NCI-H146 treated with DMSO at 0.1 percent for 48 hours (cell line): Measurements from ENCODE around the gene EMD.

ENCODE experiments used
- DNase-seq: peaks from one replicate; lab custom pipeline; 2025; ENCODE audit not compliant: unreplicated experiment; lab: John Stamatoyannopoulos, UW

The EMD gene

GRCh38 chrX:154412468-154412867 lies 33.4 kb downstream of the EMD start:
- DNase-seq = no peak

- no peak for DNase-seq
Measured at GRCh38 chrX:154413142-154413541, 34.0 kb downstream of the EMD start.

- DNase-seq = peak; percentile 12
Measured at GRCh38 chrX:154417157-154417556, 38.1 kb downstream of the EMD start.

GRCh38 chrX:154419189-154419588 lies 40.1 kb downstream of the EMD start:
- DNase-seq = no peak

- no peak for DNase-seq
Measured at GRCh38 chrX:154419688-154420401, 40.8 kb downstream of the EMD start.

- DNase-seq = no peak
Measured at GRCh38 chrX:154420402-154420756, 41.3 kb downstream of the EMD start.

GRCh38 chrX:154426916-154427770 lies 48.0 kb downstream of the EMD start:
- no peak for DNase-seq

GRCh38 chrX:154428176-154429171 lies 49.4 kb downstream of the EMD start, which contains the start of gene ATP6AP1:
TSS of gene ATP6AP1 (plus strand) at chrX:154428677. CDS start at chrX:154428693, 16 bp downstream.
- DNase-seq = peak; percentile 81

- no peak for DNase-seq
Measured at GRCh38 chrX:154429711-154430110, 50.6 kb downstream of the EMD start.

- no peak for DNase-seq
Measured at GRCh38 chrX:154430479-154430878, 51.4 kb downstream of the EMD start.

- no peak for DNase-seq
Measured at GRCh38 chrX:154430916-154431315, 51.8 kb downstream of the EMD start.
